Parathyroid adenoma (tissue), 2 donors: ENCODE measurements around the gene SNX27.
"Not testable (repeated sequence)": the region's sequence is repeated elsewhere in the genome, so short reads cannot be mapped to it uniquely, and the experiment has no call there.

ENCODE experiments used
- H2AFZ ChIP-seq: fragments of 300-600 bp; sonication (generic); one replicate; pipeline ENCODE4 v1.7.0; 2017; ENCODE audit warnings: antibody characterized with exemption, mild to moderate bottlenecking
- H3K27ac ChIP-seq: fragments of 300-600 bp; sonication (generic); one replicate; pipeline ENCODE4 v1.7.0; 2017
- H3K27me3 ChIP-seq: fragments of 300-600 bp; sonication (generic); one replicate; pipeline ENCODE4 v1.7.0; 2017; ENCODE audit warnings: low read length; ENCODE audit not compliant: control insufficient read depth, insufficient read depth
- H3K36me3 ChIP-seq: fragments of 300-600 bp; sonication (generic); one replicate; pipeline ENCODE4 v1.7.0; 2017; ENCODE audit warnings: low read length; ENCODE audit not compliant: control insufficient read depth, insufficient read depth
- H3K4me1 ChIP-seq: fragments of 300-600 bp; sonication (generic); one replicate; pipeline ENCODE4 v1.7.0; 2017; ENCODE audit warnings: control low read depth
- H3K4me2 ChIP-seq: fragments of 300-600 bp; sonication (generic); one replicate; pipeline ENCODE4 v1.7.0; 2017; ENCODE audit warnings: low read length
- H3K4me3 ChIP-seq: fragments of 300-600 bp; sonication (generic); one replicate; pipeline ENCODE4 v1.7.0; 2017; ENCODE audit warnings: low read depth, low read length
- H3K79me2 ChIP-seq: fragments of 300-600 bp; sonication (generic); one replicate; pipeline ENCODE4 v1.7.0; 2017; ENCODE audit warnings: control low read depth
- H3K9ac ChIP-seq: fragments of 300-600 bp; sonication (generic); one replicate; pipeline ENCODE4 v1.7.0; 2017; ENCODE audit warnings: mild to moderate bottlenecking
- H3K9me3 ChIP-seq: fragments of 300-600 bp; sonication (generic); one replicate; pipeline ENCODE4 v1.7.0; 2017; ENCODE audit warnings: low read length; ENCODE audit not compliant: control insufficient read depth
- CTCF ChIP-seq: fragments of 300-600 bp; sonication (generic); IDR thresholded peaks from one replicate; pipeline ENCODE4 v1.7.0; 2017; ENCODE audit warnings: antibody characterized with exemption, mild to moderate bottlenecking
- donor health status: primary hyperparathyroidism.

SNX27 gene

GRCh38 chr1:151680826-151681225 lies 69.0 kb downstream of the SNX27 start:
- Histone ChIP-seq H3K27me3 (no peaks in the 10 kb centered on the region), H3K9me3 (no peaks in the 10 kb centered on the region), H3K36me3 (no peaks in the 10 kb centered on the region), H3K4me3 (no peak overlapping the region), H2AFZ (no peak overlapping the region), H3K27ac (no peak overlapping the region), H3K4me1 (no peaks in the 10 kb centered on the region), H3K4me2 (no peak overlapping the region), H3K9ac (no peak overlapping the region), H3K79me2 (no peaks in the 10 kb centered on the region)
- no peak for TF ChIP-seq CTCF

- Histone ChIP-seq H3K27me3 (no peaks in the 10 kb centered on the region), H3K79me2 (no peaks in the 10 kb centered on the region), H3K4me2 (no peak overlapping the region), H3K36me3 (no peaks in the 10 kb centered on the region), H3K27ac (no peak overlapping the region), H3K4me1 (no peaks in the 10 kb centered on the region), H3K9ac (no peak overlapping the region), H3K9me3 (no peaks in the 10 kb centered on the region), H3K4me3 (no peak overlapping the region), H2AFZ (no peak overlapping the region)
- TF ChIP-seq CTCF: no peak
Measured at GRCh38 chr1:151681923-151682322, 70.1 kb downstream of the SNX27 start.

- H3K4me2 ChIP-seq, H3K79me2 ChIP-seq, H3K9ac ChIP-seq, H3K4me3 ChIP-seq, H3K27me3 ChIP-seq, H2AFZ ChIP-seq, H3K27ac ChIP-seq, H3K9me3 ChIP-seq, H3K4me1 ChIP-seq, H3K36me3 ChIP-seq: not testable (repeated sequence)
Measured at GRCh38 chr1:151682901-151683300, 71.1 kb downstream of the SNX27 start.

GRCh38 chr1:151684128-151684527 lies 72.3 kb downstream of the SNX27 start:
- Histone ChIP-seq H3K79me2 (no peaks in the 10 kb centered on the region), H3K4me1 (no peaks in the 10 kb centered on the region), H3K36me3 (no peaks in the 10 kb centered on the region), H3K4me3 (no peak overlapping the region), H3K9ac (no peak overlapping the region), H3K27ac (no peak overlapping the region), H3K4me2 (no peak overlapping the region), H3K27me3 (no peaks in the 10 kb centered on the region), H2AFZ (no peak overlapping the region), H3K9me3 (no peaks in the 10 kb centered on the region)
- TF ChIP-seq CTCF: no peak

- no peak for TF ChIP-seq CTCF
- H3K4me1 ChIP-seq: no peaks in the 10 kb centered on the region
- H3K27ac ChIP-seq: no peak overlapping the region
- no peaks in the 10 kb centered on the region for H3K9me3 ChIP-seq
- H3K27me3 ChIP-seq: no peaks in the 10 kb centered on the region
- no peak overlapping the region for H3K9ac ChIP-seq
- H3K4me2 ChIP-seq: no peak overlapping the region
- no peak overlapping the region for H3K4me3 ChIP-seq
- H3K36me3 ChIP-seq: no peaks in the 10 kb centered on the region
- no peaks in the 10 kb centered on the region for H3K79me2 ChIP-seq
- H2AFZ ChIP-seq: no peak overlapping the region
Measured at GRCh38 chr1:151686561-151686960, 74.7 kb downstream of the SNX27 start.
